ENCODE measurements around the gene PEX5L. TPM values are rescaled to one million over a fixed set of nuclear protein-coding genes. Genes with fewer than 3 reads are reported as not detected.

Gene PEX5L
- total and polyA plus RNA-seq, 10 of the 15 experiments (the other 5 are each of a cell fraction or from before 2014, with no cell fraction given) = 0.11 to 17.0 (median 0.50) TPM

DNA sequence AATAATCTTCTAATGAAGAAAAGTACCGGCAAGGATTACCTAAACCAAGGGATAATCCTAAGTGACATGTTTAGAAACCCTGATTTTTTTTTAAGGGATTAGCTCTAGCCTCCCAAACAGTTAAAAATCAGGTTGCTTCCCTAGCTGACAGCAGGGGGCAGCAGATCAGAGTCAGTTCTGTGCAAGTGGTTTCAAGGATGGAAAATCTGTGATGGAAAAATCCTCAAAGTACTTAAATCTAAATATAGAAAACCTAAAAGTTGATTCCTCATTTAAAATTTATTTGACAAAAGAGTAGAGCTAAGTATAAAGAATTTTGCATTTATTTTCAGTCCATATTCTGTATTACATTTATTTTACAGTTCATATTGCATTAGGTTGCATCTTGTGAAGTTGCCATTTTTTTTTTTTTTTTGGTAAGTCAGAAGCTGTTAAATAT, 107.6 kb downstream of the PEX5L start (continued):
- TF ChIP-seq, protein P1, sequence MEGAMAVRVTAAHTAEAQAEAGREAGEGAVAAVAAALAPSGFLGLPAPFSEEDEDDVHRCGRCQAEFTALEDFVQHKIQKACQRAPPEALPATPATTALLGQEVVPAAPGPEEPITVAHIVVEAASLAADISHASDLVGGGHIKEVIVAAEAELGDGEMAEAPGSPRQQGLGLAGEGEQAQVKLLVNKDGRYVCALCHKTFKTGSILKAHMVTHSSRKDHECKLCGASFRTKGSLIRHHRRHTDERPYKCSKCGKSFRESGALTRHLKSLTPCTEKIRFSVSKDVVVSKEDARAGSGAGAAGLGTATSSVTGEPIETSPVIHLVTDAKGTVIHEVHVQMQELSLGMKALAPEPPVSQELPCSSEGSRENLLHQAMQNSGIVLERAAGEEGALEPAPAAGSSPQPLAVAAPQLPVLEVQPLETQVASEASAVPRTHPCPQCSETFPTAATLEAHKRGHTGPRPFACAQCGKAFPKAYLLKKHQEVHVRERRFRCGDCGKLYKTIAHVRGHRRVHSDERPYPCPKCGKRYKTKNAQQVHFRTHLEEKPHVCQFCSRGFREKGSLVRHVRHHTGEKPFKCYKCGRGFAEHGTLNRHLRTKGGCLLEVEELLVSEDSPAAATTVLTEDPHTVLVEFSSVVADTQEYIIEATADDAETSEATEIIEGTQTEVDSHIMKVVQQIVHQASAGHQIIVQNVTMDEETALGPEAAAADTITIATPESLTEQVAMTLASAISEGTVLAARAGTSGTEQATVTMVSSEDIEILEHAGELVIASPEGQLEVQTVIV (IDR thresholded peaks at IDR 0.05; ENCODE audit: borderline replicate concordance, partially characterized antibody) = no peak
- TF ChIP-seq RAD21 (IDR thresholded peaks at IDR 0.05; ENCODE audit: insufficient read depth, low read depth, low read length) (peak; percentile 92), STAT3 (IDR thresholded peaks at IDR 0.05; ENCODE audit: low read depth, low read length) (no peak), TCF12 (IDR thresholded peaks at IDR 0.05; ENCODE audit: low read depth, low read length) (no peak), FOS (IDR thresholded peaks at IDR 0.05; ENCODE audit: borderline replicate concordance, extremely low read depth, insufficient read length) (no peak), SUPT20H (IDR thresholded peaks at IDR 0.05; ENCODE audit: borderline replicate concordance, control insufficient read depth, low read depth, low read length) (no peak), CBX3 (IDR thresholded peaks at IDR 0.05; ENCODE audit: borderline replicate concordance, low read depth) (no peak), HDAC6 (IDR thresholded peaks at IDR 0.05; ENCODE audit: unreplicated experiment) (no peak), POU2F2 (IDR thresholded peaks at IDR 0.05; ENCODE audit: borderline replicate concordance, low read depth, low read length) (no peak), YY1 (IDR thresholded peaks at IDR 0.05; ENCODE audit: low read depth, low read length) (peak; percentile 61; the same call in 1 of the 2 replicates), FOXM1 (IDR thresholded peaks at IDR 0.05; ENCODE audit: low read depth, low read length) (0 out of 2 replicates have a peak, but pooled peaks have one; percentile 34), RB1 (IDR thresholded peaks at IDR 0.05; ENCODE audit: borderline replicate concordance) (no peak), RBBP5 (conservative IDR thresholded peaks at IDR 0.05) (no peak), PKNOX1 (IDR thresholded peaks at IDR 0.05) (no peak), ETV6 (conservative IDR thresholded peaks at IDR 0.05 in 1 of 2, IDR thresholded peaks at IDR 0.05 in 1 of 2; ENCODE audit: borderline replicate concordance in 1 of 2, low read depth in 1 of 2) (no peak), ZNF384 (IDR thresholded peaks at IDR 0.05; ENCODE audit: borderline replicate concordance, low read depth, low read length) (peak; percentile 11; the same call in 1 of the 2 replicates)
- TF ChIP-seq, protein P2, sequence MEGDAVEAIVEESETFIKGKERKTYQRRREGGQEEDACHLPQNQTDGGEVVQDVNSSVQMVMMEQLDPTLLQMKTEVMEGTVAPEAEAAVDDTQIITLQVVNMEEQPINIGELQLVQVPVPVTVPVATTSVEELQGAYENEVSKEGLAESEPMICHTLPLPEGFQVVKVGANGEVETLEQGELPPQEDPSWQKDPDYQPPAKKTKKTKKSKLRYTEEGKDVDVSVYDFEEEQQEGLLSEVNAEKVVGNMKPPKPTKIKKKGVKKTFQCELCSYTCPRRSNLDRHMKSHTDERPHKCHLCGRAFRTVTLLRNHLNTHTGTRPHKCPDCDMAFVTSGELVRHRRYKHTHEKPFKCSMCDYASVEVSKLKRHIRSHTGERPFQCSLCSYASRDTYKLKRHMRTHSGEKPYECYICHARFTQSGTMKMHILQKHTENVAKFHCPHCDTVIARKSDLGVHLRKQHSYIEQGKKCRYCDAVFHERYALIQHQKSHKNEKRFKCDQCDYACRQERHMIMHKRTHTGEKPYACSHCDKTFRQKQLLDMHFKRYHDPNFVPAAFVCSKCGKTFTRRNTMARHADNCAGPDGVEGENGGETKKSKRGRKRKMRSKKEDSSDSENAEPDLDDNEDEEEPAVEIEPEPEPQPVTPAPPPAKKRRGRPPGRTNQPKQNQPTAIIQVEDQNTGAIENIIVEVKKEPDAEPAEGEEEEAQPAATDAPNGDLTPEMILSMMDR (IDR thresholded peaks at IDR 0.05 in 2 of 3, conservative IDR thresholded peaks at IDR 0.05 in 1 of 3; ENCODE audit: control insufficient read depth in 2 of 3, extremely low read depth in 1 of 3, insufficient read depth in 1 of 3, low read depth in 3 of 3, low read length in 3 of 3) = peak; percentile 70 to 79 (median 72)
- TF ChIP-seq, protein P3, sequence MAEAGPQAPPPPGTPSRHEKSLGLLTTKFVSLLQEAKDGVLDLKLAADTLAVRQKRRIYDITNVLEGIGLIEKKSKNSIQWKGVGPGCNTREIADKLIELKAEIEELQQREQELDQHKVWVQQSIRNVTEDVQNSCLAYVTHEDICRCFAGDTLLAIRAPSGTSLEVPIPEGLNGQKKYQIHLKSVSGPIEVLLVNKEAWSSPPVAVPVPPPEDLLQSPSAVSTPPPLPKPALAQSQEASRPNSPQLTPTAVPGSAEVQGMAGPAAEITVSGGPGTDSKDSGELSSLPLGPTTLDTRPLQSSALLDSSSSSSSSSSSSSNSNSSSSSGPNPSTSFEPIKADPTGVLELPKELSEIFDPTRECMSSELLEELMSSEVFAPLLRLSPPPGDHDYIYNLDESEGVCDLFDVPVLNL (IDR thresholded peaks at IDR 0.05; ENCODE audit: low read depth, low read length) = no peak
- TF ChIP-seq, protein P4, sequence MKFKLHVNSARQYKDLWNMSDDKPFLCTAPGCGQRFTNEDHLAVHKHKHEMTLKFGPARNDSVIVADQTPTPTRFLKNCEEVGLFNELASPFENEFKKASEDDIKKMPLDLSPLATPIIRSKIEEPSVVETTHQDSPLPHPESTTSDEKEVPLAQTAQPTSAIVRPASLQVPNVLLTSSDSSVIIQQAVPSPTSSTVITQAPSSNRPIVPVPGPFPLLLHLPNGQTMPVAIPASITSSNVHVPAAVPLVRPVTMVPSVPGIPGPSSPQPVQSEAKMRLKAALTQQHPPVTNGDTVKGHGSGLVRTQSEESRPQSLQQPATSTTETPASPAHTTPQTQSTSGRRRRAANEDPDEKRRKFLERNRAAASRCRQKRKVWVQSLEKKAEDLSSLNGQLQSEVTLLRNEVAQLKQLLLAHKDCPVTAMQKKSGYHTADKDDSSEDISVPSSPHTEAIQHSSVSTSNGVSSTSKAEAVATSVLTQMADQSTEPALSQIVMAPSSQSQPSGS (IDR thresholded peaks at IDR 0.05; ENCODE audit: low read length) = 0 out of 2 replicates have a peak, but pooled peaks have one; percentile 30
